Common myeloid progenitor, CD34-positive (primary cell): Measurements from ENCODE around the gene THSD7B.

Experiments
- CTCF ChIA-PET: fragments of 350-600 bp; sonication (Branson Sonifier 250); formaldehyde crosslinking; loops from one replicate; lab custom pipeline; 2021; ENCODE audit warnings: antibody characterized with exemption; lab: Charles Lee
- POLR2A ChIA-PET: fragments of 350-600 bp; sonication (Branson Sonifier 250); formaldehyde crosslinking; loops from one replicate; lab custom pipeline; 2021; ENCODE audit warnings: antibody characterized with exemption; lab: Charles Lee
- DNase-seq, 3 donors: peaks; one replicate each; pipeline versions ENCODE4 v3.0.0 to v3.0.0-alpha.2; 2013
- H3K27ac ChIP-seq, 2 experiments: 1 replicate in 1 of 2; 2 replicates in 1 of 2; pipeline ENCODE4 v1.7.0; 2013; ENCODE audit warnings: inconsistent platforms in 2 of 2, low read length in 2 of 2, mild to moderate bottlenecking in 2 of 2, low read depth in 1 of 2, moderate library complexity in 1 of 2; ENCODE audit not compliant: severe bottlenecking in 2 of 2, insufficient read depth in 1 of 2, poor library complexity in 1 of 2
- H3K27me3 ChIP-seq, 5 experiments: replicated peaks in 2 of 5; 1 replicate in 3 of 5; 2 replicates in 2 of 5; pipeline versions ENCODE4 v1.6.1 to v1.7.0; 2013; ENCODE audit warnings: low read length in 4 of 5, mild to moderate bottlenecking in 2 of 5, moderate library complexity in 2 of 5, inconsistent platforms in 1 of 5; ENCODE audit not compliant: insufficient read depth in 5 of 5, control insufficient read depth in 4 of 5
- H3K36me3 ChIP-seq, 4 experiments: 1 replicate in 2 of 4; 2 replicates in 2 of 4; pipeline versions ENCODE4 v1.6.1 to v1.7.0; 2013; ENCODE audit warnings: low read length in 3 of 4, control low read depth in 1 of 4, mild to moderate bottlenecking in 1 of 4; ENCODE audit not compliant: control insufficient read depth in 4 of 4, insufficient read depth in 4 of 4
- H3K4me1 ChIP-seq, 4 experiments: 1 replicate in 3 of 4; 2 replicates in 1 of 4; pipeline versions ENCODE4 v1.6.1 to v1.7.1; 2013; ENCODE audit warnings: low read length in 3 of 4, mild to moderate bottlenecking in 3 of 4, control low read depth in 1 of 4, inconsistent platforms in 1 of 4, moderate library complexity in 1 of 4; ENCODE audit not compliant: control insufficient read depth in 4 of 4, insufficient read depth in 4 of 4; ENCODE audit errors: control extremely low read depth in 1 of 4
- H3K4me3 ChIP-seq, 7 experiments: 1 replicate in 4 of 7; 2 replicates in 3 of 7; pipeline versions ENCODE4 v1.5.1 to v1.7.0; 2013; ENCODE audit warnings: mild to moderate bottlenecking in 7 of 7, low read length in 6 of 7, moderate library complexity in 6 of 7, inconsistent platforms in 2 of 7, low read depth in 2 of 7, control low read depth in 1 of 7; ENCODE audit not compliant: insufficient read depth in 4 of 7, control insufficient read depth in 1 of 7; ENCODE audit errors: extremely low read depth in 1 of 7
- H3K9me3 ChIP-seq, 5 experiments: 1 replicate in 4 of 5; 2 replicates in 1 of 5; pipeline versions ENCODE4 v1.6.1 to v1.7.1; 2013; ENCODE audit warnings: low read length in 4 of 5, mild to moderate bottlenecking in 2 of 5, inconsistent platforms in 1 of 5, low read depth in 1 of 5, moderate library complexity in 1 of 5; ENCODE audit not compliant: control insufficient read depth in 4 of 5, insufficient read depth in 2 of 5; ENCODE audit errors: control extremely low read depth in 1 of 5
- WGBS: methylation state at CpG from one replicate; pipeline ENCODE4 v1.1.5; 2013; ENCODE audit not compliant: insufficient coverage; 5-methylcytosine and 5-hydroxymethylcytosine counted together

THSD7B gene

GRCh38 chr2:137208431-137208891 is 443.1 kb downstream of the THSD7B start:
- Histone ChIP-seq H3K27ac (no peak overlapping the region), H3K36me3 (no peaks in the 10 kb centered on the region), H3K9me3 (no peaks in the 10 kb centered on the region), H3K27me3 (no peaks in the 10 kb centered on the region), H3K4me3 (no peak overlapping the region), H3K4me1 (no peaks in the 10 kb centered on the region)
- ChIA-PET CTCF (no interaction called here), POLR2A (no interaction called here)
- WGBS, result 79% methylated on average over 2 of the region's 2 CpGs
- DNase-seq, result no peak

GRCh38 chr2:137210039-137210438 is 444.7 kb downstream of the THSD7B start:
- no peak overlapping the region for H3K4me3 ChIP-seq
- H3K9me3 ChIP-seq, result no peaks in the 10 kb centered on the region
- H3K36me3 ChIP-seq, result no peaks in the 10 kb centered on the region
- no peaks in the 10 kb centered on the region for H3K27me3 ChIP-seq
- CTCF ChIA-PET, result no interaction called here
- POLR2A ChIA-PET, result no interaction called here
- no peaks in the 10 kb centered on the region for H3K4me1 ChIP-seq
- no peak overlapping the region for H3K27ac ChIP-seq
- DNase-seq, result no peak

DNA sequence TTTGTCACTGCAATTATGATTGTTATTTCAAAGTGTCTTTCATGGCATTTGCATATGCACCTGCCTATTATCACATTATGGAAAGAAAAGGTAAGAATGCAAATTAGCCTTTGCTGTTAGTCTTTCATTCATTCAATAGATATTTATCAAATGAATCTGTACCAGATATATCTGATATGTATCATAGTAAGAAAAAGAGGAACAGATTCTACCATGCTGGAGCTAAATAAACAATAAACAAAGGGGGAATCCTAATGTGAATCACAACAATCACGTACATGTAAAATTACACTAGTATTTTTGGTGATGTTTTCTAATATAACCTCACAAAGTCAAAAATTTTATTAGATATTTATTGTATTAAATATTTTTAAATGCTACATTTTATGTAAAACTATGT is 446.4 kb downstream of the THSD7B start:
- ChIA-PET CTCF (no interaction called here), POLR2A (no interaction called here)
- Histone ChIP-seq H3K36me3 (no peaks in the 10 kb centered on the region), H3K9me3 (no peaks in the 10 kb centered on the region), H3K4me1 (no peaks in the 10 kb centered on the region), H3K4me3 (no peak overlapping the region), H3K27me3 (no peaks in the 10 kb centered on the region), H3K27ac (no peak overlapping the region)
- no CpG with 5 or more reads among the region's 1 CpG for WGBS
- DNase-seq, result no peak

DNA sequence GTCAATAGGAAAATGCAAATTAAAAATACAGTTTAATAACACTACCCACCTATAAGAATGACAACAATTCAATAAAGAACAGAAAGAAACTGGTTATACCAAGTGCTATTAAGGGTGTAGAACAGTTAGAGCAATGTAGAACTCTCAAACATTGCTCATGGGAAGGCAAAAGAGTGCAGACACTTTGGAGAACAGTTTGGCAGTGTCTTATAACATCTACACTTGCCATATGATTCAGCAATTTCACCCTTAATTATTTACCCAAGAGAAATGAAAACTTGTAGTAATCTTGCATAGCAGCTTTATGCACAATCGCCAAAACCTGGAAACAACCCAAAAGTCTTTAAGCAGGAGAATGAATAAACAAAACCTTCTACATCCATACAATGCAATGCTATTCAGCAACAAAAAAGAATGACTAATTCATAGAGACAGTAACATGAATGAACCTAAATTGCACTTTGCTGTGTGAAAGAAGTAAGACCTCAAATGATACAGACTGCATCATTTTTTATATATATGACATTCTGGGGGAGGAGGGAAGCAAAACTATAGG is 455.2 kb downstream of the THSD7B start:
- Histone ChIP-seq H3K27me3 (no peaks in the 10 kb centered on the region), H3K27ac (no peak overlapping the region), H3K4me1 (no peaks in the 10 kb centered on the region), H3K4me3 (no peak overlapping the region), H3K9me3 (no peaks in the 10 kb centered on the region), H3K36me3 (no peaks in the 10 kb centered on the region)
- CTCF ChIA-PET, result no interaction called here
- no peak for DNase-seq
- POLR2A ChIA-PET, result no interaction called here
- no CpG with 5 or more reads among the region's 1 CpG for WGBS

GRCh38 chr2:137221797-137222492 is 456.6 kb downstream of the THSD7B start:
- Histone ChIP-seq H3K27me3 (no peaks in the 10 kb centered on the region), H3K36me3 (no peaks in the 10 kb centered on the region), H3K9me3 (no peaks in the 10 kb centered on the region), H3K4me3 (no peak overlapping the region), H3K4me1 (no peaks in the 10 kb centered on the region), H3K27ac (no peak overlapping the region)
- ChIA-PET POLR2A (no interaction called here), CTCF (no interaction called here)
- 100% methylated on average over 1 of the region's 2 CpGs for WGBS
- no peak for DNase-seq

GRCh38 chr2:137223722-137224121 is 458.4 kb downstream of the THSD7B start:
- Histone ChIP-seq H3K4me1 (no peaks in the 10 kb centered on the region), H3K9me3 (no peaks in the 10 kb centered on the region), H3K27ac (no peak overlapping the region), H3K27me3 (no peaks in the 10 kb centered on the region), H3K36me3 (no peaks in the 10 kb centered on the region), H3K4me3 (no peak overlapping the region)
- WGBS, result 88% methylated on average over 2 of the region's 5 CpGs
- ChIA-PET POLR2A (no interaction called here), CTCF (no interaction called here)
- DNase-seq, result no peak

- no peak for DNase-seq
- ChIA-PET POLR2A (no interaction called here), CTCF (no interaction called here)
- Histone ChIP-seq H3K4me1 (no peaks in the 10 kb centered on the region), H3K4me3 (no peak overlapping the region), H3K9me3 (no peaks in the 10 kb centered on the region), H3K27ac (no peak overlapping the region), H3K27me3 (no peaks in the 10 kb centered on the region), H3K36me3 (no peaks in the 10 kb centered on the region)
- 94% methylated on average over 4 of the region's 4 CpGs for WGBS
Measured at GRCh38 chr2:137228566-137228965, 463.2 kb downstream of the THSD7B start.
